ENCODE results near the gene KRTCAP3. TPM values are rescaled to one million over a fixed set of nuclear protein-coding genes. Genes with fewer than 3 reads are reported as not detected.
"Not testable (repeated sequence)": the region's sequence is repeated elsewhere in the genome, so short reads cannot be mapped to it uniquely, and the experiment has no call there.

The KRTCAP3 gene, protein sequence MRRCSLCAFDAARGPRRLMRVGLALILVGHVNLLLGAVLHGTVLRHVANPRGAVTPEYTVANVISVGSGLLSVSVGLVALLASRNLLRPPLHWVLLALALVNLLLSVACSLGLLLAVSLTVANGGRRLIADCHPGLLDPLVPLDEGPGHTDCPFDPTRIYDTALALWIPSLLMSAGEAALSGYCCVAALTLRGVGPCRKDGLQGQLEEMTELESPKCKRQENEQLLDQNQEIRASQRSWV
- 1 to 10 TPM in 1 of 2 donors, under 1 TPM in 1; 0.46 to 1.4 TPM for total RNA-seq
- long read RNA-seq, donor 1: 0 reads
- long read RNA-seq, donor 2: 0 reads

DNA sequence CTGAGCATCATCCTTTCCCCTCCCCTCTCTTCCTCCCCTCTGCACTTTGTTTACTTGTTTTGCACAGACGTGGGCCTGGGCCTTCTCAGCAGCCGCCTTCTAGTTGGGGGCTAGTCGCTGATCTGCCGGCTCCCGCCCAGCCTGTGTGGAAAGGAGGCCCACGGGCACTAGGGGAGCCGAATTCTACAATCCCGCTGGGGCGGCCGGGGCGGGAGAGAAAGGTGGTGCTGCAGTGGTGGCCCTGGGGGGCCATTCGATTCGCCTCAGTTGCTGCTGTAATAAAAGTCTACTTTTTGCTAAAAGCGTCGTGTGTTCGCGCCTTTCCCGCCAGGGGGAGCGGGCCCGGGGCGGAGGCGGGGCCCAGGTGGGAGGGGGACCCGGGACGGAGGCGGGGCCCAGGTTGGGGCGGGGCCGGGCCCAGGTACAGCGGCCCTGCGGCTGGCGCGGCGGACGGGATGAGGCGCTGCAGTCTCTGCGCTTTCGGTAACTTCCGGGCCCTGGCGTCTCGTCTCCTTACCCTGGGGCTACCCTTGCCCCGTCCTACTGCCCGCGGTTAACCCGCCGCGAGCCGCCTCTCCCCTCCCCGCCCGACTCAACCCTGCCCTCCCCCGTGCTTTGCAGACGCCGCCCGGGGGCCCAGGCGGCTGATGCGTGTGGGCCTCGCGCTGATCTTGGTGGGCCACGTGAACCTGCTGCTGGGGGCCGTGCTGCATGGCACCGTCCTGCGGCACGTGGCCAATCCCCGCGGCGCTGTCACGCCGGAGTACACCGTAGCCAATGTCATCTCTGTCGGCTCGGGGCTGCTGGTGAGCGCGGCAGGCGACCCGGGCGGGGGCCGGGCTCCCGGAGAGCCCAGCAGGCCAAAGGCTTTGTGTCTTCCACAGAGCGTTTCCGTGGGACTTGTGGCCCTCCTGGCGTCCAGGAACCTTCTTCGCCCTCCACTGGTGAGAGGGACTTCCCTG is at the start of gene KRTCAP3:
Gene KRTCAP3, plus strand, starts transcription at position 424 of the 962 bp plus-strand sequence. Its CDS starts 32 bp downstream, at position 456.
- intact Hi-C loops (cut with DNase I): no loop called here
- DNase-seq (ENCODE audit: low spot score): peak; percentile 57

DNA sequence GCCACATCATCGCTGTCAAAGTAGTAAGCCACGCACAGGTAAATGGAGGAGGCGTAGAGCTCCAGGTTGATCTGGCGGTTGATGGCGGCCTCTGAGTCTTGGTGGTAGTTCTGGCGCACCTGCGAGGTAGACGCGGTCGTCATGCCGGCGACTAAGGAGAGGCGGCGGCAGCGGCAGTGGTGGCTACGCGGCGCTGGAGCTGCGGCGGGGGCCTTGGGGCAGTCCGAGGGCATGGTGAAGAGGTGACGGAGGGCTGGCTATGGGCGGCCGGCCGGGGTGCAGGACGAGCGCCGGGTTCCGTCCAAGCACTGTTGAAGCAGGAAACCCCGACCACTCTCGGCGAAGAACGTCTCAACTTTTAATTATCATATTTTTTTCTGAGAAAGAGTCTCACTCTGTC is 49.0 kb upstream of the KRTCAP3 start:
- peak; percentile 15 for DNase-seq (ENCODE audit: low spot score)
- intact Hi-C loops (cut with DNase I): no loop called here

DNA sequence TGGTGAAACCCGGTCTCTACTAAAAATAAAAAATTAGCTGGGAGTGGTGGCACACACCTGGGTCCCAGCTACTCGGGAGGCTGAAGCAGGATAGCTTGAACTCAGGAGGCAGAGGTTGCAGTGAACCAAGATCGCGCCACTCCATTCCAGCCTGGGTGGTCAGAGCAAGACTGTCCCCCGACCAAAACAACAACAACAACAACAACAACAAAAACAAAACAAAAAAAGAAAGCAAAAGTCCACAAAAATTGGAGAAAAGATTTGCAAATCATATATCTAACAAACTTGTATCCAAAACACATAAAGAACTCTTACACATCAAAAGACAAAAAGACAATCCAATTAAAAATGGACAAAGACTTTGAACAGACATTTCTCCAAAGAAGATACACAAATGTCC is 43.2 kb upstream of the KRTCAP3 start:
- intact Hi-C loops (cut with DNase I): no loop called here
- peak; percentile 40 for DNase-seq (ENCODE audit: low spot score)

DNA sequence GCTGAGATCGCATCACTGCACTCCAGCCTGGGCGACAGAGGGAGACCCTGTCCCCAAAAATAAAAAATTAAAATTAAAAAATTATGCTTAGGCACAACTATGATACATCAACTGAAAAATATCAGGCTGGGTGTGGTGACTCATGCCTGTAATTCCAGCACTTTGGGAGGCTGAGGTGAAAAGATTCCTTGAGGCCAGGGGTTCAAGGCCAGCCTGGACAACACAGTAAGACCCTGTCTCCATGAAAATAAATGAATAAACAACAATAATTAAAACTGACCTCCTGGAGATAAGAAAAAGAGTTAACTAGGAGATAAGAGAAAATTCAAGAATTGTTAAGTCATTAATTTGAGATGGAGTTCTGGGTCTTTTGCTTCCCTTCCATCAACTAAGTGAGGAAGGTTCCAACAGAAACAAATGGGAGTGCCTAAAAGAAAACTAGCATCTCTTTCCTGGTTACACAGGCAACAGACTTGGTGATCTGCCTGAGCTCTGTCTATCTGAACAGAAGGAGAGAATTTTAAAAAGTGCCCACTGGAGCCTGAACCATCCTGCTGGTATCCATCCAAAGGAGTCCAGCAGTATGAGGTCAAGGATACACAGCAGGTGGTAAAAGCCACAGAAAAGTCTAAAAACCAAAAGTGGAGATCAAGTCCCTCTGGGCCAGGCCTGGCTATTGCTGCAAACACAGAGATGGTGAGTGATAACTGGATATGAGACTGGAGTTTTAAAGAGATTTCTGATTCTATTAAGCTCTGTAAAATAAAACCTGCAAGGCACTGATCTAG is 41.6 kb upstream of the KRTCAP3 start:
- no peak for DNase-seq (ENCODE audit: low spot score)
- intact Hi-C loops (cut with DNase I): no loop called here

DNA sequence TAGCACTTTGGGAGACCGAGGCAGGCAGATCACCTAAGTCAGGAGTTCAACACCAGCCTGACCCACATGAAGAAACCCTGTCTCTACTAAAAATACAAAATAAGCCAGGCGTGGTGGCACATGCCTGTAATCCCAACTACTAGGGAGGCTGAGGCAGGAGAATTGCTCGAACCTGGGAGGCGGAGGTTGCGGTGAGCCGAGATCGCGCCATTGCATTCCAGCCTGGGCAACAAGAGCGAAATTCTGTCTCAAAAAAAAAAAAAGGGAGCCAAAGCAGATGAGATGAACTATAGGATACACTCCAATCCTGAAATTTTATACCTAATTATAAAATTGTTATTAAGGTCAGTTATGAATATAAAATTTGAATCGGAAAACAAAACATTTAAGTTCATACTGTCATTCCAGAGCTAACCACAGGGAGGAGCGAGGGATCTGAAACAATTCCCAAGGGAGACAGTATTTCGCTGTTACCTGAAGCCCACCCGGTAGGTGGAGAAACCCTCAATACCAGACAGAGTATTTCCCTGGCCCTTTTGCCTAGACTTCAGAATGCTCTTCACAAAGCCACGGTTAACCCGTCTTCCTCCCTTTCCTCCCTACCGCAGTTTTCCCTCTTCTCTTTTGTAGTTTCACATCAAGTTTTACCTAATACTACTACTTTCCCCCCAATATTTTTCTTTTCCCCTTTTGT is 34.2 kb upstream of the KRTCAP3 start:
- no peak for DNase-seq (ENCODE audit: low spot score)
- intact Hi-C loops (cut with DNase I): no loop called here

DNA sequence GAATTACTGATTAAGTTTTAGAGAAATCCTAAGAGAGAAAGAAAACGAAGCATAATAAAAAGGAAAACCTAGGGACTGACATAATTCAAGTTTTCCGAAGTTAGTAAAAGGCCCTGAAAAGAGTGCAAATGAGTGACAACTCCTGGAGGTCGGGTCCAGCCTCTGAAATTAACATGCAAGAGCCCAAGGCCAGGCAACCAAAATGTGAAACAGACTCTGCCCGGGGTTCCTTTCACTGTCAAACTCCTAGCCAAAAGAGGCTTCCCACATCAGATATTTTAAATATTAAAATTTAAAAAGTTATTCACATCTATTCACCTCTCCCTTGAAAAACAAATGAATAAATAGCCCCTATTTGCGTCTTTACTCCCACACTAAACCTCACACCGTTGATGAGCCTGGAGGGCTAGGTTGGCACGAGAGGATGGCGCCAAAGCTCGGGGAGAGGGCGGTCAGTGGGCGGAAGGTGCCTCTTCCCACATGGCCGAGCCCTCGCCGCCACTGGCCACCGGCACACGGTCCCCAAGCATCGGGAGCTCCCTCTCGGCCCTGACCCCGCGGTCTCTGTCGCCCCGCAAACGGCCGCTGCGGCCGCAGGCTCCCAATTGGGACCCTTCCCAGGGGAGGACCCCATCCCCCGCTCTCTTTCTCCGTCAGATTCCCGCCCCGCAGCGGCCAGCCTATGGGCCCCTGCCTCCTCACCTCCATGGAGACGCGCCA is 33.4 kb upstream of the KRTCAP3 start:
- intact Hi-C loops (cut with DNase I): no loop called here
- DNase-seq (ENCODE audit: low spot score): no peak

DNA sequence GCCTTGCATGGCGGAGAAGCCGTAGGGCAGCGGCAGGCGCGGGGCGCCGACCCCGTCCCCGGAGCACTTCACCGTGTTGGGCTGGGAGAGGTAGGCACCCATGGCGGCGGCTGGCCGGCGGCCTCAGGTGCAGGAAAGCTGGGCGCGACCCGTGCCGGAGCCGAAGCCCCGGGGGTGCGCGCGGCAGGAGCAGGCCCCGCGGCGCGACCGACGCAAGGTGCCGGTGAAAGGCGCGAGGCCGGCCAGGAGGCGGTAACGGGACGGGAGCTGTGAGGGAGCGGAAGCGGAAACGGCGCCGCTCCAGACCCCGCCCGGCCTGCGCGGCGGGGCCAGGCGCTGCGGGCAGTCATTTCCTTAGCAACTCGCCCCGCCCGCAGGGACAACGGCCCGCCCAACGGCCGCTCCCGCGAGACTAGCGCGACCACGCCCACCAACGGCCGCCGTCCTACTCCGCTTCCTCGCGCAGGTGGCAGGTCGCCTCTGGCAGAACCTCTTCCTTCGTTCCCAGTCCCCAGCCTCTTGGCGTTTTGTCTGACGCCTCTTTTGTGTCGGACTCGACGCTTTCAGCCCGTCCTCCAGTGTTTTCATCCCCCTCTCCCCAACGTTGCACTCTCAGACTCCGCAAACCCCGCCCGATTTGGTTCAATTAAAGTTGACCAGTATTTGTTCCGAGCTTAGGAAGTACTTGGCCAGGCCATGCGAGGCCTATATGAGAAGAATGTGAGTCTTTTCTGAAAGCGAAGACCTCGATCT is 32.7 kb upstream of the KRTCAP3 start, which contains the start of gene PPM1G:
Gene PPM1G, minus strand, starts transcription at position 271 of the 753 bp plus-strand sequence. Its CDS starts 169 bp downstream, at position 102.
- intact Hi-C loops (cut with DNase I): no loop called here
- DNase-seq (ENCODE audit: low spot score): peak; percentile 98

DNA sequence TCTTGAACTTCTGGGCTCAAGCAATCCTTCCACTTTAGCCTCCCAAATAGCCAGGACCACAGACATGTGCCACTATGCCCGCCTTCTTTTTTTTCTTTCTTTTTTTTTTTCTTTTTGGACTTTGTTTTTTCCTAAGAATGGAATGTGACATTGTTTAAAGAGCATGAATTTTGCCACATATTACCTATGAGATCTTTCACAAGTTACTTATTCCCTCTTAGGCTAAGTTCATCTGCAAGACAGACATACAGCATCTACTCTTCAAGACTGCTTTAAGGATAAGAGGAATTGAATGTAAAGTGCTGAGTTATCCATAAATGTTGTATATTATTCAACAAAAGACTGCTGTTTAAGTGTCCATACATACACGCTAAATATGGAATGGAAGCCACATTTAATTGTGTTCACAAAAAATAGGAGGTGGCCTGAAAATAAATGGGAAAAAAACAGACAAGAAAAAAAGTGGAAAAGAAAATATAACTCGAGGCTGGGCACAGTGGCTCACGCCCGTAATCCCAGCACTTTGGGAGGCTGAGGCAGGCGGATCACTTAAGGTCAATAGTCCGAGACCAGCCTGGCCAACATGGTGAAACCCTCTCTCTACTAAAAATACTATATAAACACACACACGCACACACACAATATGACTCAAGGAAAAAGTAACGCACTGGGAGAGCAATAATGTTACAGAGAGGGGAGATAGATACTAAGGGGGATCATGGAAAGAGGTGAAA is 29.6 kb upstream of the KRTCAP3 start:
- intact Hi-C loops (cut with DNase I): no loop called here
- no peak for DNase-seq (ENCODE audit: low spot score)

DNA sequence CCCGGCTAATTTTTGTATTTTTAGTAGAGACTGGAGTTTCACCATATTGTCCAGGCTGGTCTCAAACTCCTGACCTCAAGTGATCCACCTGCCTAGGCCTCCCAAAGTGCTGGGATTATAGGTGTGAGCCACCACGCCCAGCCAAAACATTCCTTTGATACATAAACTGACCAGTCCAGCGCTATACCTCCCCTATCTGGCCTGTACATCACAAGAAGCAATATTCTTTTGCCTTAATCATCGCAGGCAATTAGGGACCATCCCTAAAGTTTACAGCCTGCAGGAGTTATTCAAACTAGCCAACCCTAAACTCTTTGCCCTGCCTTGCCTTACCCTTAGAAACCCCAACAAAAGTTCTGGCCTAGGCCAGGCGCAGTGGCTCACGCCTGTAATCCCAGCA is 26.0 kb upstream of the KRTCAP3 start:
- intact Hi-C loops (cut with DNase I): no loop called here
- no peak for DNase-seq (ENCODE audit: low spot score)

DNA sequence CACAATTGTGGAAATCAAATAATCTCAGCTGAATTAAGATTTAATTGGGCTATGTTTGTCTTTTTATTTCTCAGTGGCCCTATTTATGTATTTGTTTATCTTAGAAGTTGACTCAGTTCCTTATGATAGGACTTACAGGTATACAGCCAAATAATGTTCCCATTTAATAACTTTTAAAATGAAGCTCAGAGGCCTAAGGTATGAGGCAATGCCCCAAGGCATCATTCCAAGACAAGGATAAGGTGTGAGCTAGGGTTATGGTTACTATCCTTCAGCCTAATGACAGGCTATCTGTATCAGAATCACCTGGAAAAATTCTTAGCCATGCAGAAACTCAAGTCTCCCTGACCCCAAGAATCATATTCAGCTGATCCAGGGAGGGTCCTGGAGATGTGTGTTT is 21.2 kb upstream of the KRTCAP3 start:
- intact Hi-C loops (cut with DNase I): no loop called here
- no peak for DNase-seq (ENCODE audit: low spot score)

DNA sequence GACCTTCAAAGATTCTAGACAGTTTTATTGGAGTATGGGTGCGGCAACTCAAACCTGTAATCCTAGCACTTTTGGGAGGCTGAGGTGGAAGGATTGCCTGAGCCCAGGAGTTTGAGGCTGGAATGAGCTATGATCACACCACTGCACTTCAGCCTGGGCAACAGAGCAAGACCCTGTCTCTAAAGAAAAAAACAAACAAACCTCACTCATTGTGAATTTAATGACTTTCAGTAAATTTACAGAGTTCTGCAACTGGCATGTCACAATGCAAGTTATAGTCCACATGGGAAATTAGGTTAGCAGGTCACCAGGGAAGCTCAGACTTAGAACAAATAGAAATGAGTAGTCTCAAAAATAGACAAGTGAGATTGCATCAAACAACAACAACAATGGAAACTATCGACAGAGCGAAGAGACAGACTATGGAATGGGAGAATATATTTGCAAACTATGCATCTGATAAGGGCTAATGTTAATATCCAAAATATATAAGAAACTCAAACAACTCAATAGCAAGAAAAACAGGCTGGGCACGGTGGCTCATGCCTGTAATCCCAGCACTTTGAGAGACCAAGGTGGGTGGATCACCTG is 20.4 kb upstream of the KRTCAP3 start:
- intact Hi-C loops (cut with DNase I): no loop called here
- DNase-seq (ENCODE audit: low spot score): no peak

DNA sequence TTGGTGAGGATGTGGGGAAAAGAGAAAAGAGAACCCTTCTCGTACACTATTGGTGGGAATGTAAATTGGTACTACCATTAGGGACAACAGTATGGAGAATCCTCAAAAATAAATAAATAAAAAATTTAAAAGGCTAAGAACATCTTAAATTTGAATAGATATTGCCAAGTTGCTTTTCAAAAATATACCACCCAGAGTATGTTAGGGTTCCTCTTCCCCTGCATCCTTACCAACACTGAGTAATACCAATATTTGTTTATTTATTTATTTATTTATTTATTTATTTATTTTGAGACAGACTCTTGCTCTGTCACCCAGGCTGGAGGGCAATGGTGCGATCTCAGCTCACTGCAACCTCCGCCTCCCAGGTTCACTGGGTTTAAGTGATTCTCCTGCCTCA is 19.2 kb upstream of the KRTCAP3 start:
- no peak for DNase-seq (ENCODE audit: low spot score)
- intact Hi-C loops (cut with DNase I): no loop called here

DNA sequence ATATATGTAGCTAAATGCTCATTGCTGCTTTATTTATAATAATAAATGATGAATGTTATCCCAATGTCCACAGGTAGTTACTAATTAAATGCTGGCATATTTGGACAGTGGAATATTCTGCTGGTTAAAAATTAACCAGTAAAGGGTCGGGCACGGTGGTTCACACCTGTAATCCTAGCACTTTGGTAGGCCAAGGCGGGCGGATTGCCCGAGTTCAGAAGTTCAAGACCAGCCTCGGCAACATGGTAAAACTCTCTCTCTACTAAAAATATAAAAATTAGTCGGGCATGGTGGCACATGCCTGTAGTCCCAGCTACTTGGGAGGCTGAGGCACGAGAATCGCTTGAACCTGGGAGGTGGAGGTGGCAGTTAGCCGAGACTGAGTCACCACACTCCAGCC is 17.1 kb upstream of the KRTCAP3 start:
- DNase-seq (ENCODE audit: low spot score); intact Hi-C loops (cut with DNase I): not testable (repeated sequence)

DNA sequence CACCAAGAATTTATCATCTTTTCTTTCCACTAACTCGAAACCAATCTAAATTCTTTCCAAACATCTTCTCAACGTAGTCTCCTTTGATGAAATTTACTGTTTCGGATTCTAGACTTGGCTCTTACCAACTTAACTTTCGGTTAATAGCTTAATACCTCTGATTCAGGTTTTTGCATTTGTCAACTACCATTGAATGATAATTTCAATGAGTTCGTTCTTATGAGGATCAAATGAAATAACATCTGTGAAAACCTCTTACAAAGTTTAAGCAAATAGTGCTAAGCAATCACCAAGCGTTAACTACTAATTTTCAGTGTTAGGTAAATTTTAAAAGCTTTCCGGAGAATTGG is 14.3 kb upstream of the KRTCAP3 start:
- intact Hi-C loops (cut with DNase I): no loop called here
- no peak for DNase-seq (ENCODE audit: low spot score)

DNA sequence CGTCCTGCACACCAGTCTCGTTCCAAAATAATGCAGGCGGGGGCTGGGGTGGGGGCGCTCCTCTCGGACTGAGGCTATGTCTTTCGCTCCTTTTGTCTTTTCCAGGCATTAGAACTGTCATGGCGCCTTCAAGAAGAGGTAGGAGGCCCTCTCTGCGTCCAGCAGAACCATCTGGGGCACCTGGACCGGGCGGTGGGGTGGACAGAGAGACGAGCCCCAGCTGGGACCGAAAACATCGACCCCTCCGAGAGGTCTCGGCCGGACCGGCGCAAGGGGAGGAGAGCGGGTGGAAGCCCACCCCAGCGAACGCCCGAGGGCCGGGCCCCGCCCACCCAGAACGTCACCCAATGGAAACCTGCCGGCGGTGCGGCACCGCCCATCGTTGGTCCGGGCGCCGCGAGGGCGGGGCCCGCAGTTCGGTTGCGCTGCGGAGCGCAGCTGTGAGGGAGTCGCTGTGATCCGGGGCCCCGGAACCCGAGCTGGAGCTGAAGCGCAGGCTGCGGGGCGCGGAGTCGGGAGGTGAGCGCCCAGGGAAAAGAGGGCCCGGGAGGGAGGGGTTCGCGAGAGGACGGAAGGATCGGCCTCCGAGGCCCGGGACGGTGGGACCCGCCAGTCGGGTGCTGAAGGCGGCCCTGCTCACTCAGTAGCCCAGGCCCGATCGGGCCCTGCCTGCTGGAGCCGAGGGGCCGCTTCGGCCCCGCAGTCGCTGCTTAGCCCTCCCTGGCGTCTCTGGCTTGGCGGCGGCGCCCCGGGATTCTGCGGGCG is 13.8 kb upstream of the KRTCAP3 start, which contains the start of gene NRBP1:
Gene NRBP1, plus strand, starts transcription at position 419 of the 765 bp plus-strand sequence. CDS start 4,643 bp downstream, outside the sequence.
- intact Hi-C loops (cut with DNase I): no loop called here
- peak; percentile 96 for DNase-seq (ENCODE audit: low spot score)

DNA sequence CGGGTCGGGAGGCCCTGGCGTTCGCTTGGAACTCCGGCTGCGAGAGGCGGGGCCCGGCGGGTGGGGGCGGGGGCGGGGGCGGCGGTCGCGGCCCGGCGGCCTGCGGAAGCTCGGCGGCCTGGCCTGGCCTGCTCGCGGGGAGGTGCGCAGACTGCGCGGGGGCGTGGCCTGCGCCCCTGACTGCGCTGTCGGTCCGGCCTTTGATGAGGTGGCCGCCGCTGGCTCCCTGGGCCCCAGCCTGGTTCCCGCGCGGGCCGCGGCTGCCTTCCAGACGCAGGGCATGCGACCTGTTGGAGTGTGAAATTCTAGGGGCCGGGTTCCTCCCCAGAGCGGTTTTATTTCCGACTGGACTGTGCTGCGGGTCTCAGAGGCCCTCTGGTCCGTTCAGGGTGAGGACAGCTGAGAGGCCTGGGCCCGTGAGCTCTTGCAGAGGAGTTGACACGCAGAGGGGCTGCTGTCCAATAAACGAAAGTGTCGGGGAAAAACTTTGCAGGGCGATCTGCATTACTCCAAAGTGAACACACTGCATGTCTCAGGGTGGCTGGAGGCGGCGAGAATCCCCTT is 13.1 kb upstream of the KRTCAP3 start:
- DNase-seq (ENCODE audit: low spot score): peak; percentile 95
- intact Hi-C loops (cut with DNase I): no loop called here

Measured in posterior vena cava (tissue), 2 donors.